HG03457 (cell line): ENCODE measurements around the gene CTNNBL1.
"Not testable (repeated sequence)": the region's sequence is repeated elsewhere in the genome, so short reads cannot be mapped to it uniquely, and the experiment has no call there.

Source experiments
- ATAC-seq: cut with Tn5 transposase; IDR thresholded peaks from one replicate; pipeline ENCODE4 v1.9.1; 2021; ENCODE audit warnings: moderate number of reproducible peaks; ENCODE audit not compliant: unreplicated experiment

The CTNNBL1 gene

DNA sequence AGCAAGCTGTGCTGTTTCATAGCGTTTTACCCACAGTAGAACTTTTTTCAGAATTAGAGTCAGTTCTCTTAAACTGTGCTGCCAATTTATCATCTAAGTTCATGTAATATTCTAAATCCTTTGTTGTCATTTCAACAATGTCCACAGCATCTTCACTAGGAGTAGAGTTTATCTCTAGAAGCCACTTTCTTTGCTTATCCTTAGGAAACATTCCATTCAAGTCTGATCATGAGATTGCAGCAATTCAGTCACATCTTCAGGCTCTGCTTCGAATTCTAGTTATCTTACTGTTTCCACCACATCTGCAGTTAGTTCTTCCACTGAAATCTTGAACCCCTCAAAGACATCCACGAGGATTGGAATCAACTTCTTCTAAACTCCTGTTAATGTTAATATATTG is 12.5 kb downstream of the CTNNBL1 start:
- no peak for ATAC-seq

DNA sequence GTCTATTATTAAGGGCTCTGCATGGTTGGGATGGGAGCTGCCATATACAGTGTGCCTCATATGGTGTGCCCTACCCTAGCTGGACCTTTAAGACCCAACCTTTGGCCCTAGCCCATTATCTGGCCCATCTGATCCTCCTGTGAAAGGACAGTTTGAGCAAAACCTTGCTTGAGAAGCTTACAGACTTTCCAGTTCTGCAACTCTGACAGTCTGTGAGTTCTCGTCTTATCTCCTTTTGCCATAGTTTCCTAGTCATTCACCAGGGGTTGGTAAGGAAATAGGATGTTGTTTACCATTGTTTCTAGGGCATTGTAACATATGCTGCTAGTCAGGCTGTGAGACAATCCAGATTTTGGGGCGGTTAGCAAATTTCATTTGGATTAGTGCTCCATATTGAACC is 17.2 kb downstream of the CTNNBL1 start:
- ATAC-seq = no peak

DNA sequence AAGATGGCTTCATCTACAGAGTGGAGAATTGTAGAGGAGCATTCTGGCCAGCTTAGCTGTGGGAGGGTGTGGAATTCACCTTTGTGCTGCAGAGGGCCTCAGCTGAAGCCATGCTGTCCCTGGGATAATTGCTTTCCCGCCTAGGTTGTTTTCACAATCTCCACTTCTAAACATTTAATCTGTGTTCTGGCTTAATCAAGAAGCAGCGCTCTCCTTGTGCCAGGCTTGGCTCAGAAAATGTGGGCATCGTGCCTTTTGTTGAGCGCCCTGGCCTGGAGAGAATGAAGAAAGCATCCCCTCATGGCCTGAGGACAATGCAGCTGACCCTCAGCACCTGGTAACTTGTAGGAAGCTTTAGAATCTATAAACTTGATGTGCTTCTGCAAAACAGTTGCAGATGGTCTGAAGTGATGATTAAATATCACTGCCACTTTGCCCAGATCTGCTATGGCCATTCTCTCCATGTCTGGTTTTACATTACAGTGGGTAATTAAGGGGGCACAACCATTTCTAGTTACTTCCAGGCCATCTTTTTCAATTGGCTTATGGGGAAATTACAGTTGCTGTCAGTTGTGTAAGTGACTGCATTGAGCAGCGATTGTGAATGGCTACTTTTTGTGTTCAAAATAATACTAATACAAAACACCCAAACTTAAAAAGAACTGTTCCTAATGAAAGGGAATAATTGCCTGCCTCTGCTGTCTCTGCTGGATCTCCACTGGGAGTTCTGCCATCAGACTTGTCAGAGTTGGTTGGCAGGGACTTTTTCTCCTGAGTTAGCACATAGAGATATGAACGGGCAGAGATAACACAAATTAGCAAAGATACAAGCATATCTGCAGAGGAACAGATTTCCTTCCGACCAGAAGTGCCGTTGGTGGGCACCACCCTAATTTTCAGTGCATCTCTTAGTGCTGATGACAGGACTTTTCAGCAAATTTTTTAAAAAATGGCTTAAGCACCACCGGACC is 18.4 kb downstream of the CTNNBL1 start:
- no peak for ATAC-seq

DNA sequence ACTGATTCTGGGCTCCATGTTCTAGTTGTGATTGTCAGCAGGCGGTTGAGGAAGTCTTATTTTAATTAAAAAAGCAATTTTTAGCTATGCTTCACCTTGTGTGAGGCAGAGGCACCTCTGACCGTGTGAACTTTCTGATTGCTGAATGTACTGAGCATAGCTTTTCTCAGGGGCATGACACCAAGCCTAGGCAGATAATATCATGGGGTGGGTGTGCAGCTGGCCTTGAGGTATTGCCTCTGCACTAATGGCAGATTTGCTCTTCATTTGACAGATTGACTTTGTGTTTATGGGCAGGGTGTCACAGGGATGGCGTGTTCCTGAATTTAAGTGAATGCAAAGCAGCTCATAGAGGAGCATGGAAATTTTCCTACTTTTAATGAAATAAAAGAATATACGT is 19.6 kb downstream of the CTNNBL1 start:
- ATAC-seq = no peak

DNA sequence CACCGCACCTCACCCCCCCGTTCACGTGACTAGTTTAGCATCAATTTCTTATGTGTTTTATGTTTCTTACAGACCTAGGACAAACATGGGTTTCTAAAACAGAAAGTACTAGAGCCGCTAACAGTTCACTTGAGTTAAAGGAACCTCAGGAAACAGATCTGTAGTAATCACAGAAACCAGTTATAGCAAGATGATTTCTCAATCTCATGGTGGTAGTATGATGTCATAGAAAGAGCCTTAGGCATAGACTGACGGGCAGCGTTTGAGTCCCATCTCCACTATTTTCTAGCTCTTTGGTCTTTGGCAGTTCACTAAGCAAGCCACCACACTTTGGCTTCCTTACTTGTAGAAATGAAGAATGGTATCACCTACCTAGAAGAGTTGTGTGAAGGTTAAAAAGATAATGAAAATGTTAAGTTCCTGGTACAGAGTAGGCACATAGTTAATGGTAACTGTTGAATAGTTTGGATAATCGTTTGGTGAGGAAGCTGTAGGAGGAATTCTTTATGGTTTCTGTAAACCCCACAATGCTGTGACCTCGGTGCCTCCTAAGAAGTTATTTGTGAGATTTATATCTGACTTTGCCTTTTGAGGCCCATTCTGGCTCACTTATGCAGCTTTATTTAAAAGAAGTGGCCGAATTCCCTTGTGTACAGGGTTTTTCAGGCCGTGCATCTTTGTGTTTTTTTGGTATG is 21.3 kb downstream of the CTNNBL1 start:
- no peak for ATAC-seq

DNA sequence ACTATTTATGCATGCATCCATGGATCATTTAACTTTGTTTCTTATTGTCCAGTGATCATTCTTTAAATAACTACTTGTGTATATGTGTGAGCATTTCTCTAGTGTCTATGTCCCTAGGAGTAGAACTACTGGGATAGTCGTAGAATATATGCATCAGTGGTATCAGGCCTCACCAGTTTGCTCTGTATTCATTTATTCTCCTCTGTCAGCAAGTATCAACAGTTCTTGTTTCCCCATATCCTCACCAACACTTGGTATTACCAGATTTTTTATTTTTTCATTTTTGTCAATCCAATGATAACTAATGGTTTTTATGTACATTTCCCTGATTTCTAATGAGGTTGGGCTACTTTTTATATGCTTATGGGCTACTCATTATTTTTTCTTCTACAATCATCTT is 27.9 kb downstream of the CTNNBL1 start:
- ATAC-seq = no peak

DNA sequence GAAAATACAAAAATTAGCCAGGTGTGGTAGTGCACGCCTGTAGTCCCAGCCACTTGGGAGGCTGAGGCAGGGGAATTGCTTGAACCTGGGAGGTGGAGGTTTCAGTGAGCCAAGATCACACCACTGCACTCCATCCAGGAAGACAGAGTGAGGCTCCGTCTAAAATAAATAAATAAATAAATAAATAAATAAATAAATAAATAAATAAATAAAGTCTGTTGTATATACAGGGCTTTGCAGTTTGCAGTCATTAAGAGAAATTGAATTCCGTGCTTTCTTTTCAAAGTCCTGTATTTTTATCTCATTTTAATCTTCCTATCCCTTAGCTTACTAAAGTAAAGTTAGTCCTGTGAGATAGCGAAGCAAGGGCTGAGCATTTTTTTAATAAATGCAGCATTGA is 28.5 kb downstream of the CTNNBL1 start:
- ATAC-seq = not testable (repeated sequence)

DNA sequence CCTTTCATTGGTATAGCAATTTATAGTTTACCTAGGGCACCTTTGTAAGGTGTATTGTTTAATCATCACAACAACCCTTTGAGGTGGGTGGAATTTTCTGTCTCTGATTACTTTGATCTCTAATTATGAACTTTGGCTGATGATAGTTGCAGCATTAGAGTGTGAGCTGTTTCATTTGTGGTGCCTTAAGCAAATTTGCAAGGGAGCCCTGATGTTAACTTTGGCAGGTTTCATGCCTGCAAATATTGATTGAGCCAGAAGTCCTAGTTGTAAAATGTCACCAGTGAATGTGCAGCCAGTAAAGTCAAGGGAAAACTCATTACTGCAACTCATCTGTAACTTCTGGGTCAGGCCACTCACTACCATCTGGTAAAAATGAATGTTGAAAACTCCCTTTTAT is 29.8 kb downstream of the CTNNBL1 start:
- ATAC-seq = no peak

DNA sequence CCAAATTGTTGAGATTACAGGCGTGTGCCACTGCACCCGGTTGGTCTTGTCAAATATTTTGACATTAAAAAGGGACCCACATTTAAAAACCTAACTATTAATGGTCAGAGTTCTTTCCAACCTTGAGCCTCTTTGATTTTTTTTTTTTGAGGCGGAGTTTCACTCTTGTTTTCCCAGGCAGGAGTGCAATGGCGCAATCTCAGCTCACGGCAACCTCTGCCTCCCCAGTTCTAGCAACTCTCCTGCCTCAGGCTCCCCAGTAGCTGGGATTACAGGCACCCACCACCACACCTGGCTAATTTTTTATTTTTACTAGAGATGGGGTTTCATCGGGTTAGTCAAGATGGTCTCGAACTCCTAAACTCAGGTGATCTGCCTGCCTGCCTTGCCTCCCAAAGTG is 31.3 kb downstream of the CTNNBL1 start:
- no peak for ATAC-seq

DNA sequence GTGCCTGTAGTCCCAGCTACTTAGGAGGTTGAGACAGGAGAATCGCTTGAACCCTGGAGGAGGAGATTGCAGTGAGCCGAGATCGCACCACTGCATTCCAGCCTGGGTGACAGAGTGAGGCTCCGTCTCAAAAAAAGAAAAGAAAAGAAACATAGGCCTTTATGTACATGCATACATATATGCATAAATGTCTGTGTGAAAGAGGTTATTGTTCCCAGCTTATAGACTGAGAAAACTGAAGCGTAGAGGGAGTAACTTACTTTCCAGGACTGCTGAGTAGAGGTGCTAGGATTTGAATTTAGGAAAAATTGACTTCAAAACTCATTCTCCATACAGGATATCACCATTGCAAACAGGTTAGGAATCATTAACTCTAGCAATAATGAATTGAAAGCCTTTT is 32.0 kb downstream of the CTNNBL1 start:
- no peak for ATAC-seq

DNA sequence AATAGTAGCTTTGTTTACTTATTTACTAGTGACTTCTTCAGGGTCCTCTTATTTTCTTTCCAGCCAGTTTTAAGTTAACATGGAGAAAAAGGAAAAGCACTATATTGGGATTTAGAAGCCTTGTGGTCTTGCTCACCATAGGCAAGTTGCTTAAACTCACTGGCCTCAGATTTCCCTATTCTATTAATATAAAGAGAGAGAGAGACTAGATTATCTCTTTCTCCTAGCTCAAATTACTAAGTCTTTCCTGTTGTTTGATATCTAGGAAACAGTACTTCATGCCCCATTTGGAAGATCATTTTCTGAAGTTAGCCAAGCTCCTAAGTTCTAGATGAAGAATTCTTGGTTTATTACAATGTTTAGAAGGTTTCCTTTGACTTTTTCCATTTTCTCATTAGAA is 32.5 kb downstream of the CTNNBL1 start:
- no peak for ATAC-seq

DNA sequence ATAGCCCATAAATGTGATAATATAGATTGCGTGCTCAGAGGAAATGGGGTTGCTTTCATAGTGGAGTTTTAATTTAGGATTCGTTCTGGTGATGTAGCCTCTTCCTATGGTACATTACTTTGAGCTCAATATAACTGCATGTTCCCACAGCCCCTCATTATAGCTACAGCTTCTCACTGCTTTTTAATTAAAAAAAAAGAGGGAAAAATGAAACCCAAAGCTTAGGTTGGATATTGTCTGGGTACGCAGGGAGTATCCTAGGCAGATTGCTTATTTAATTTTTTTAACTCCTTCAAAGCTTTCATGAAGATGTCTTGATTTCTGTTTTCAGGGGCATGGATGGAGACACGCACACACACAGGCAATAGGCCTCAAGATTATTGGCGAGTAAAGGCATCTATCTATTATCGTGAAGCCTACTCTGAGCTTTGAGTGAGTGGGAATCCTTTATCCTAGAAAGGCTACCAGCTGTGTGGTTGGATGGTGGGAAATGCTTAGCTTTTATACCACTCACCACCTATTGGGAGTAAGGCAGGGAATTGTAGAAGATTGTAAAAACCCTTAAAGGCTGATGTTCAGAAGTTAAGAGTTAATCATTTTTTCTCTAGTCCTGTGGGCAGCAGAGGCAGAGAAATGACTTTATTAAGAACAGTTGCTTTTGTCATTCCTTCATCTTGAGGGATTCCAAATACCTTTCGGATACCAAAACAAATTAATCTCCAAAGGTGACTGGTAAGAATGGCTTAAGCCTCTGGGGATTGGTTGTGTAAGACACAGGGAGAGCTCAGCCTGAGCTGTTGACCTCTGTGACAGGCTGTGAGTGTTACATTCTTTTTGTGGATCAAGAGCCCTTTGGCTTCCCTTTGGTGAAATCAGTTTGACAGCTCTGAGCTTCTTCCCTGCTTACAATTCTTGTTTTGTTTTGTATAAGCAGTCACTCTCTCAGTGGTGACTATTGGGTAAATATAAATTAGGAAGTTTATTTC is 33.4 kb downstream of the CTNNBL1 start:
- ATAC-seq = no peak

DNA sequence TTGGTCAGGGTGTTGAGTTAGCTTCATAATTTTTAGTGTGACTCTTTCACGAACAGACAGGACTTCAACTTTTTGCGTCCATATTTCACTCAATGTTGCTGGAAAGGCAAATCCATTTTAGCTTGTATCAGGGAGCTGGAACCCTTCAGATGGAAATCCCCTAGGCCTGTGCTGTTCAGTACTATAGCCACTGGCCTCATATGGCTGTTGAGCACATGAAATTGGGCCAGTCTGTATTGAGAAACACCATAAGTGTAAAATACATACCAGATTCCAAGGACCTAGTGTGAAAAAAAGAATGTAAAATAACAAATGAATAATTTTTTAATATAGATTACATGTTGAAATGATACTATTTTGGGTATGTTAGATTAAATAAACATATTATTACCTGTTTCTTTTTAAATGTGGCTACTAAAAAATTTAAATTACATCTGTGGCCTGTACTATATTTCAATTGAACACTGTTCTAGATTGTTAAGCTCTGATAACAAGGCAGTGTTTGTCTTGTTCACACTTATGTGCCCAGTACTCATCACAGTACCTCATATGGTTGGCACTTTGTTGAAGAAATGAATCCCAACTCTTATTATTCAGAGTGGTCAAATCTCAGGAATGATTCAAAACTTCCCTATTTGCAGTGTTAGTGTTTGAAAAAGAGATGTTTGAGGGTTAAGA is 34.3 kb downstream of the CTNNBL1 start:
- no peak for ATAC-seq

DNA sequence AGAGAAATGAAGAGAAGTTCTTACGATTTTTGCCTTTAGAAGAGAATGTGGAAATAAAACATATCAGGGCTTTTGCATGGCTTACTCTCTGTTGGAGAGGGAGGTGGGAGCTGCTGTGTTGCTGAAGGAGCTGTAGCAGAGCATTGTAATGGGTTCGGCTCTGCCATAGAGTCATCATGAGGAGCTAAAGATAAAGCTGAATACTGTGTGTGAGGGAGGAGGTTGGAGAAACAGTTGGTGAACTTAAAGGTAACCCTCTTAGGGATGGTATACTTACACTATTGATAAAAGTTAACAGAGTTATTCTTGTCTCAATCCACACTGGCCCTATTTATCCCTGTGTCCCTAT is 34.8 kb downstream of the CTNNBL1 start:
- ATAC-seq = no peak

DNA sequence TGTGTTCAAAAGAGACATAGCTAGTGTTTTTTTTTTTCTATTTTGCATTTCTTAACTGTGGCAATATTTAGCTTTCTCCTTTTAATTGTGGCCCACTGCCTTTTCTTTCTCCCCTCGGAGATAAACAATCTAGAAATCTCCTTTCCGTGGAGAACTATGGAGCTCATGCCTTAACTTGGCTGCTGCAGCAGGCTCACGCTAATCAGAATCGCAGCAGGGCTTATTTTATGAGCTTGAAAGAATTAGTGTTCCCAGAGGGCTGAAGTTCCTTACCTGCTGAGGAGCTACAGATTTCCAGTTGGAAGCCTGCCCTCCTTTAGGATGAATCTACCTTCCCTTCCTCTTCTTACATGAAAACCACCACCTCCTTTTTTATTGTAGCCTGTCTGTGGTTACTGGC is 35.6 kb downstream of the CTNNBL1 start:
- ATAC-seq = no peak

DNA sequence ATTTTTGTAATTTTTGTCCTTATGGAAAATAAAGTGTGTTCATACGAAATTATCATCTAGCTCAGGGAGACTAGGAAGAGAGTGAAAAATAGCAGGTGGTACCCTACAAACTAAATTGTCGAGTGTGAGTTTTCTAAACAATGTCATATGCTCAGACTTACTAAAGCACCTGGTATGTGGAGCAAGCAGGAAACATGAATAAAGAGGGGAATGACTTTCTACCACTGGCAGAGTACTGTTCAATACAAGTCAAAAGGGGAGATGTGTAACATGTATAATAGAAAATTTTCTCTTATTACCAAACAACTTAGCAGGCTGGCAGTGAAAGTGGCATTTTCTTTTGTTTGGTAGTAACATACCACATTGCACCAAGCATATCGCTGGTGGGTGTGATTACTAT is 36.1 kb downstream of the CTNNBL1 start:
- ATAC-seq = no peak

DNA sequence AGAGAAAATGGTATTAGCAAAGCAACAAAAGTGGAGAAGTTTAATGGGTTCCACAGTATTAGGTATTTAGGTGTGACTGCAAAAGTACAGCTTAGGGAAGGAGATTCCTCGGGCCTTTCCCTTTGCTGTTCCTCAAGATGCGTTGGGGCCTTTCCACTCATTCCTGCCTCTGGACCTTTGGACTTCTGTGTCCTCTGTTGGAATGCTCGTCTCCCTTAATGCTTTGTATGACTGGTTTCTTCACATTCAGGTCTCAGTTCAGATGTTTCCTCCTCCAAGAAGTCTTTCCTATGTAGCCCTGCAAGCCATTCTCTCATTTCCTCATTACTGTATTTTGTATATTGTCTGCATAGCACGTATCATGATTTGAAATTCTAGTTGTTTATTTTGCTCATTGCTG is 39.6 kb downstream of the CTNNBL1 start:
- ATAC-seq = no peak

DNA sequence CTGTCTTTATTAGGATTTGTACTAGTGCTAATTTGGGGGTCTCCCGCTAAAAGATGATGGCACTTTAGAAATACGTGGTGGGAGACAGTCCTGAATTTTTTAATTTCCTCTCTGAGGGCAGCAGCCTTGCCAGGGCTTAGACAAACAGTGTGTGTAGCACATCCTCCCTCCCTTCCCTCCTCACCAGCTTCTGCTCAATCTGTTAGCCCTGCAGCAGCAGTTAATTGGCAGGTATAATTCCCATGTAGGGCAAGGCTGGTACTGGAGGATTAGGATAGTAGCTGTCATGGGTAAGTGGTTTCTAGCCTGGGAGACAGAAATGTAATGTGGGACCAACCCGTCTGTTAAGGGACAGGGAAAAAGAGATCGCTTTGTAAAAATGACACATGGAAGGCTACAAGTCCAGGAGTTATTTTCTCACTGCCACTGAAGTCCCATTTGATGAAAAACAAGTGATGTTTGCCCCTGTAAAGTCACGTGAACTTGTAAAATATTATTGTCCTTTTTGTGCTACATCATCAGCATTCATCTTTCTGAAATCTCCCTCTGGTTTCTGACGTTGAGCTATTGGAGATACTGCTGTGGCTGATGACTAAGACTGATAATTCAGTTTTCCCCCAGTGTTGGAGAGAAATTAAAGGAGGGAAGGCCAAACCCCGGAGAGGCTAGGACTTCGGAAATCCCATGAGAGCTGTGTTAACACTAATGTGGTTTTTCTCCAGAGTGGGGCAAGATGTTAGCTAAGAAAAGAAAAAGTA is 40.6 kb downstream of the CTNNBL1 start:
- ATAC-seq = no peak

DNA sequence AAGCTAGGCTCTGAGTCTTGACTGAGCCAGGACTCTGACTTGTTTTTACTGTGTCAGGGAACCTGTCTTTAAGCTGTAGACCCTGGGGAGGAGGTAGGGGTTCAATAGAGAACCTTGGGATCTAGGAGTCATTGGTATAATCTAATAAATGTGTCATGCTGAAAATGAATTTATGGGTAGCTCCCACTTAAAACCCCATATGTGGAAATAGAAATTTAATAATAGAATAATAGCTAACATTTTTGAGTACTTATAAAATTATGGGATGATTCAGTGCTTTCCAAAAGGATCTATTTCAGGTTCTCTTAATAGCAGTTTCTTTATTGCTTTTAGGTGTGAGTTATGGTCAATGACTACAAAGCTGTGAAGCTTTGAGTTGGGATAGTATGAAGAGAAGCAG is 41.7 kb downstream of the CTNNBL1 start:
- ATAC-seq = no peak

DNA sequence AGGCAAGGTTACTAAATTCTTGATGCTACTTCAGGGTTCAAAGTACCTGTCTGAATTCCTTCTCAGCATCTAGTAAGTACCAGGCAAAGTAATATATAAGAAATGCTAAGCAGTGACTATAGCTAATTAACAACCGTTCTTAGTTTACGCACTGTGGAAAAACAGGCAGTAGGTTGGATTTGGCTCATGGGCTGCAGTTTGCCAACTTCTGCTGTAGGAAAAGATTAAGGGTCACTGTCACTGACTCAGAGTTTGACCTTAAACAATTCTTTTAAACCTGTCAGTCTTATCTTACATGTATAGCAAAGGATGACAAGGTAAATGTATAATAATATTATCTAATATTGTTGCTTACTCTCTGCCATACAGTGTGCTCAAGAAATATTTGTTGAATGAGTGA is 42.3 kb downstream of the CTNNBL1 start:
- no peak for ATAC-seq
